Urinary bladder (tissue), 4 donors: Measurements from ENCODE around the gene VOPP1. TPM values are rescaled to one million over a fixed set of nuclear protein-coding genes. Genes with fewer than 3 reads are reported as not detected.

Experiments used
- DNase-seq: peaks from one replicate; pipeline ENCODE4 v3.0.0-alpha.2; 2015; ENCODE audit errors: extremely low spot score
- H3K27ac ChIP-seq: one replicate; pipeline ENCODE4 v1.5.1; 2013; ENCODE audit warnings: low read depth, mild to moderate bottlenecking, moderate library complexity
- H3K36me3 ChIP-seq: one replicate; pipeline ENCODE4 v1.6.1; 2013; ENCODE audit warnings: mild to moderate bottlenecking, moderate library complexity; ENCODE audit not compliant: insufficient read depth
- H3K4me1 ChIP-seq: one replicate; pipeline ENCODE4 v1.6.1; 2013; ENCODE audit warnings: mild to moderate bottlenecking, moderate library complexity; ENCODE audit not compliant: insufficient read depth
- H3K4me3 ChIP-seq: one replicate; pipeline ENCODE4 v1.5.1; 2013; ENCODE audit warnings: low read depth, low read length
- WGBS: extraction: QIAGEN DNeasy Blood & Tissue Kit; methylation state at CpG from one replicate; pipeline ENCODE4 v1.1.7; 2013; 5-methylcytosine and 5-hydroxymethylcytosine counted together
- polyA plus RNA-seq: library from polyadenylated mRNA; stranded (reverse); fragments of 200-250 nt; gene quantifications from one replicate; pipeline ENCODE4 v1.2.3, GENCODE V29; 2013
- total RNA-seq: library from RNA; depleted of rRNA; stranded (reverse); fragments of >200 nt; gene quantifications from one replicate; pipeline ENCODE4 v1.2.3, GENCODE V29; 2014
- donor health status: healthy with polysubstance abuse.
- donor health status: healthy.

Gene VOPP1
- total and polyA plus RNA-seq, 2 donors, result 26.8 to 34.1 TPM

DNA sequence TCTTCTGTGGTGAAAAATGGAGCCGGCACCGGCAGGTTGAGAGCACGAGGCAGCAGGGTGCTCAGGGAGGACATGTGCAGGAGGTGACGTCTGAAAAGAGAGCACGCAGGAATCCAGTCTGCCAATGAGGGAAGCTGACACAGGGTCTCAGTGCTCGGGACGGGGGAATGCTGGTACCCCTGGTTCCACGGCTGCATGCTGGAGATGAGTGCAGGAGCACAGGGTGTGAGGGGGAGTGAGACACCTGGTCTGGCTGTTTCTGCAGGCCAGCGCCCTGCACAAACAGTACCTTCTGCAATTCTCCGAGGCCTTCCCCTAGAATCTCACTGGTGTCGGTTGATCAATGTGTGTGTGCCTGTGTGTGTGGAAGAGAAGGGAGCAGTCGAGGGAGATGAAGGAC, 72.7 kb downstream of the VOPP1 start:
- 90% methylated on average over 12 of the region's 12 CpGs for WGBS
- Histone ChIP-seq H3K27ac (no peak overlapping the region), H3K36me3 (no peaks in the 10 kb centered on the region), H3K4me1 (no peaks in the 10 kb centered on the region), H3K4me3 (no peak overlapping the region)
- DNase-seq, result no peak

DNA sequence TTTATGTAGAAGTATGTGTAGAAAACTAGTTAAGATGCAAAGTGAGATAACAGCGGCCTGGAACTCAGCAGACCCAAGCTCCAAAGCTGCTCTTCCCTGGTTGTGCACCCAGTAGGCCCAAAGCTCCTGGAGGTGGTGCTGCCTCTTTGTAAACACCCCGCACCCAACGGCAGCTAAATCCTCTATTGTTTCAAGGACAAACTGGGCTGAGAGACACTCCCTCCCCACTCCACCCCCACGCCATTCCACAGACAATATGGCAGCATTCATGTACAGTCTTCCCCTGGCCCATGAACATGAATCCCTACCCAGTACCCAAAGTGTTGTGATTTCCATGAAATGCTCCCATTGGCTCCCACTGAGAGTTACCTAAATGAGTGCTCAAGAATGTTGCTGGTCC, 73.5 kb downstream of the VOPP1 start:
- Histone ChIP-seq H3K36me3 (no peaks in the 10 kb centered on the region), H3K4me1 (no peaks in the 10 kb centered on the region), H3K27ac (no peak overlapping the region), H3K4me3 (no peak overlapping the region)
- DNase-seq, result no peak
- WGBS, result 88% methylated on average over 4 of the region's 4 CpGs

GRCh38 chr7:55498142-55498541, 74.2 kb downstream of the VOPP1 start:
- DNase-seq, result no peak
- WGBS, result 82% methylated on average over 7 of the region's 7 CpGs
- Histone ChIP-seq H3K4me1 (no peaks in the 10 kb centered on the region), H3K36me3 (no peaks in the 10 kb centered on the region), H3K27ac (no peak overlapping the region), H3K4me3 (no peak overlapping the region)

DNA sequence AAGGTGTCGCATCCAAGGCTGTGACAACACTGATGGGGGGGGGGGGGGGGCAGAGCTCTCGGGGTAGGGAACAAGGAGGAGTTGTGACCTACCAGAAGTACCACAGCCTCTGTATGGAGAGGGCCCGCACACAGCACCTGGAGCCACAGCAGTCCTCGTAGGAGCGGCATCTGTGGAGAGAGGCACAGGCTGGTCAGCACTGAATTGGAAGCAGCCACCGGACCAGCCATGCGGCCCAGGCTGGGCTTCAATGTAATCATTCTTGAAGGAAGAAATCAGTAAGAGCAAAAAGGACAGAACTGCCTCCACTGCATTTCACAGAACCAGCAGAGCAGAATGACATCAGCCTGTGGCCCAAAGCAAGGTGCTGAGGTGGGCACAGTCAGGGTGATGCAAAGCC, 74.8 kb downstream of the VOPP1 start:
- H3K36me3 ChIP-seq, result no peaks in the 10 kb centered on the region
- 97% methylated on average over 7 of the region's 7 CpGs for WGBS
- no peak overlapping the region for H3K4me3 ChIP-seq
- DNase-seq, result no peak
- no peaks in the 10 kb centered on the region for H3K4me1 ChIP-seq
- no peak overlapping the region for H3K27ac ChIP-seq

GRCh38 chr7:55496906-55497305, 75.4 kb downstream of the VOPP1 start:
- WGBS, result 97% methylated on average over 9 of the region's 9 CpGs
- Histone ChIP-seq H3K4me1 (no peaks in the 10 kb centered on the region), H3K36me3 (no peaks in the 10 kb centered on the region), H3K4me3 (no peak overlapping the region), H3K27ac (no peak overlapping the region)
- no peak for DNase-seq

DNA sequence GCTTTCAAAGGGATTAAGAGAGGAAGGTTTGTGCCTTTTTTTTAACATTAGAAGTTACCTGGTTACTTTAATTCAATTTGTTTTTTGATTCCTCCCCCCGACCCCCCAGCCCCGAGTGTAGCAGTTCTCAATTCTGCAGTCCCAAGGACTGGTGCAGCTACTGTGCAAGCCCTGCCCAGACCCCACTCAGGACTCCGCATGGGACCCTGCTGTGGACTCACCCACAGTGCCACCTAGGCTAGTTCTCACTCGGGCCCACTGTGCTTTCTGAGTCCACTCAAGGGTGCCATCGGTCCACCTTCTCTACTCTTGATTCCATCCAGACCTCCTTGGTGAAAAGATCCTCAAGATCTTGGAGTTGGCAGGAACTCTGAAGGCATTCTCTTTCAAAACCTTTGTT, 77.4 kb downstream of the VOPP1 start:
- H3K27ac ChIP-seq, result no peak overlapping the region
- H3K36me3 ChIP-seq, result no peaks in the 10 kb centered on the region
- no peaks in the 10 kb centered on the region for H3K4me1 ChIP-seq
- 96% methylated on average over 5 of the region's 5 CpGs for whole genome bisulfite sequencing
- no peak for DNase-seq
- H3K4me3 ChIP-seq, result no peak overlapping the region

GRCh38 chr7:55493408-55493807, 78.9 kb downstream of the VOPP1 start:
- DNase-seq, result no peak
- Histone ChIP-seq H3K36me3 (no peaks in the 10 kb centered on the region), H3K4me3 (no peak overlapping the region), H3K27ac (no peak overlapping the region), H3K4me1 (no peaks in the 10 kb centered on the region)
- WGBS, result 48% methylated on average over 7 of the region's 7 CpGs

DNA sequence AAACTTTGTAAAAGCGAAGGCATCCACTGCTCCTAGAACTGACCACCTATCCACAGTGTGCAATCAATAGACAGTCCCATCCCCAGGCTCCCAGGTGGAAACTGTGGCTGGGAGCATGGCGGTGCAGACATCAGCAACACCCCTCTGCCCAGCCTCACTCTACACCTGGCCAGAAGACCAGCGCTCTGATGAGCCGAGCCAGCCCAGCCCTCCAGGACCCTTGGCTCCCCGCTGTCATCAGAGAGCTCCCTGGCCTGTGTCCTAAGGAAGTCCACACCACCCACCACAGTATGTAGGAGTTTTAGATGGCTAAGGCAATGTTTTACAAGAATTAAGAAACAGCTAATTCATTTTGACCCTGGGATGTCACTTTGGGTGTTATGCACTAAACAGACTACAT, 81.0 kb downstream of the VOPP1 start:
- Histone ChIP-seq H3K4me3 (no peak overlapping the region), H3K4me1 (no peaks in the 10 kb centered on the region), H3K27ac (no peak overlapping the region), H3K36me3 (no peaks in the 10 kb centered on the region)
- WGBS, result 97% methylated on average over 5 of the region's 5 CpGs
- no peak for DNase-seq

DNA sequence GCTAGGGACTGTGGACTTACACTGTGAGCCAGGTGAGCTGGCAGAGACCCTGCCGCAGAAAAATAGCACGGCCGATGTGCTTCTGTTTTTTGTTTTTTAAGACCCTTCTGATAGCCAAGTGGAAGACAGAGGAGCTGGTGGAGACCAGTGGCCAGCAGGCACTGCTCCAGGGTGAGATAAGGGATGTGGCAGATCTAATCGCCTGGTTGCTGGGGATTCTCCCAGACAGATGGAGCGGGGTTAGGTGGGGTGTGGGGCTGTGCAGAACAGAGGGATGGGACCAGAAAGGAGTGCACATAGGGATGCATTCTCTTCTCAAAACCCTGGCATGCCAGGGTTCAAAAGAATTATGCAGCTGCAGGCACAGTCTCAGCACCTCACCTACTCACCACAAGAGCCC, 82.2 kb downstream of the VOPP1 start:
- Histone ChIP-seq H3K4me1 (no peaks in the 10 kb centered on the region), H3K4me3 (no peak overlapping the region), H3K36me3 (no peaks in the 10 kb centered on the region), H3K27ac (no peak overlapping the region)
- no peak for DNase-seq
- WGBS, result 60% methylated on average over 5 of the region's 5 CpGs

GRCh38 chr7:55489552-55489951, 82.8 kb downstream of the VOPP1 start:
- 89% methylated on average over 6 of the region's 6 CpGs for WGBS
- H3K27ac ChIP-seq, result no peak overlapping the region
- no peak overlapping the region for H3K4me3 ChIP-seq
- H3K4me1 ChIP-seq, result no peaks in the 10 kb centered on the region
- H3K36me3 ChIP-seq, result no peaks in the 10 kb centered on the region
- no peak for DNase-seq

DNA sequence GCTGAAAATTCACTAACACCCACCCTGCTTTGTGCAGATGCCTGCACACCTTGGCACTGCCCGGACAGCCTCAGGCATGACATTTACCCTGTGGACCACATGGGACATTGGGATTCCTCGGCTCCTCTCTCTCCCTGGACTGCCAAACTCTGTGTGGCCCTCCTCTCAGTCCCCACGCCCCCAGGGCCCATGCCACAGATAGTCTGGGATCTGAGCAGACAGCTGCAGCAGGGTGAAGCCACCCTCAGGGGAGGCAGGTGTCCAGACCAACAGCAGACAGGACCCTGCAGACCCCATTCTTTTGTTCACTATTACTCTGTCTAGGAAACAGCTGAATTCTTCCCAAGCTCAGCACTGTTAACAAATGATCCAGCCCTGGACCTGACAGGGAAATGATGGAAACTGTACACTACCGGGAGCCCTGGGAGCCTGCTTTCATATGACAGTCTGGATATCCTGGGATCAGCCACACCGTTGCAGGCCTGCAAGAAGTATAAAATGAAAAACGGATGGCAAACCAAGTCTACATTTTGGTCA, 83.4 kb downstream of the VOPP1 start:
- WGBS, result 91% methylated on average over 6 of the region's 6 CpGs

DNA sequence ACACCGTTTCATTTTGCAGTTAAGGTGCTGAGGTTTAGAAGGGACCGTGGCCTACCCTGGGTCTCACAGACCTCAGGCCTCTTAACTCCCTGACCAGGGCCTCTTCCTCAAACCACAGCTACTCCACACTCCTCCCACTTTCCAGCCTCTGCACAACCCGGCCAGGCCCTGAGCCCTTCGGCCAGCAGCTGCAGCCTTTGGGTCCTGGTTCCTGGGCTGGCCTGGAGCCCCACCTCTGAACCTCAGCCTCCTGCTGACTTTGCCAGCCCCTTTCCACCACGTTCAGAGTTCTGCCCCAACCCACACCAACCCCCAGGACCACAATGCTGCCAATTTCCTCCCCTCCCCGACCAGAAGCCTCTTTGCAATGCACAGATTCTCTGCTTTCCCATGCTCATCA, 84.1 kb downstream of the VOPP1 start:
- H3K27ac ChIP-seq, result no peak overlapping the region
- no peak for DNase-seq
- H3K36me3 ChIP-seq, result no peaks in the 10 kb centered on the region
- H3K4me1 ChIP-seq, result no peaks in the 10 kb centered on the region
- WGBS, result 85% methylated on average over 6 of the region's 6 CpGs
- H3K4me3 ChIP-seq, result no peak overlapping the region

More for the DNA sequence above, 83.4 kb downstream of the VOPP1 start:
- Histone ChIP-seq H3K36me3 (no peaks in the 10 kb centered on the region), H3K4me1 (no peaks in the 10 kb centered on the region), H3K27ac (no peak overlapping the region), H3K4me3 (no peak overlapping the region)
- DNase-seq, result no peak

- 87% methylated on average over 7 of the region's 7 CpGs for WGBS
- Histone ChIP-seq H3K4me3 (no peak overlapping the region), H3K27ac (no peak overlapping the region), H3K36me3 (no peaks in the 10 kb centered on the region), H3K4me1 (no peaks in the 10 kb centered on the region)
- no peak for DNase-seq
These were observed 85.3 kb downstream of the VOPP1 start for GRCh38 chr7:55486991-55487390.

DNA sequence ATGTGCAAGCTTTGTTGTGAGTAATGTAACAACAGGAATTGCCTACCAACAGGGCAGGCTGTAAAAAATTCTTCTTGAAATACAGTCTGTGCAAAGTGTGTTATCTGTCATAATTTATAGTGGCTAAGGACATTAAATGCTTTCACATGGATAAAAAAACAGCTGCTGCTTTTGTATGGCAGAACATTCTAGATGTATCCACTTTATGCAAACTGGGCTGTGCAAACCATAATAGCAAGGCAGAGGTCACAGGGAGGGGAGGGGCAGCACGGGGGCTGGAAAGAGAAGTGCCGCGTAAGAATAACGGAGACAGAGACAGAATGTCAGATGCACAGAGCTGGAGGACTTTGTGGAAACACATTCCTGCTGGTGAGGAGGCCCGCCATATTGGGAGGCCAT, 86.1 kb downstream of the VOPP1 start:
- H3K4me1 ChIP-seq, result no peaks in the 10 kb centered on the region
- H3K27ac ChIP-seq, result no peak overlapping the region
- WGBS, result 61% methylated on average over 5 of the region's 5 CpGs
- DNase-seq, result peak; percentile 42
- H3K4me3 ChIP-seq, result no peak overlapping the region
- no peaks in the 10 kb centered on the region for H3K36me3 ChIP-seq
